Measurements from ENCODE around the gene EBF4.
"Not testable (repeated sequence)": the region's sequence is repeated elsewhere in the genome, so short reads cannot be mapped to it uniquely, and the experiment has no call there.

EBF4 gene

GRCh38 chr20:2672446-2672845 lies 20.1 kb upstream of the EBF4 start:
- no peak for DNase-seq

- no peak for DNase-seq
Observed at GRCh38 chr20:2673453-2673852, 19.1 kb upstream of the EBF4 start.

GRCh38 chr20:2680046-2680445 lies 12.5 kb upstream of the EBF4 start:
- no peak for DNase-seq

GRCh38 chr20:2682040-2682439 lies 10.5 kb upstream of the EBF4 start:
- not testable (repeated sequence) for DNase-seq

GRCh38 chr20:2684817-2685216 lies 7.8 kb upstream of the EBF4 start:
- DNase-seq = not testable (repeated sequence)

GRCh38 chr20:2687514-2687913 lies 5.1 kb upstream of the EBF4 start:
- DNase-seq = no peak

GRCh38 chr20:2688041-2688591 lies 4.5 kb upstream of the EBF4 start:
- peak; percentile 30 for DNase-seq

- DNase-seq = no peak
Observed at GRCh38 chr20:2690213-2690612, 2.4 kb upstream of the EBF4 start.

GRCh38 chr20:2690718-2691117 lies 1.9 kb upstream of the EBF4 start:
- no peak for DNase-seq

GRCh38 chr20:2691127-2691526 lies 1.5 kb upstream of the EBF4 start:
- no peak for DNase-seq

GRCh38 chr20:2691663-2692035 lies 931 bp upstream of the EBF4 start:
- DNase-seq = no peak

GRCh38 chr20:2692886-2693285 lies 306 bp downstream of the EBF4 start:
- DNase-seq = no peak

GRCh38 chr20:2693286-2694007 lies 867 bp downstream of the EBF4 start:
- no peak for DNase-seq

GRCh38 chr20:2694008-2694471 lies 1.5 kb downstream of the EBF4 start:
- DNase-seq = no peak

GRCh38 chr20:2694519-2694918 lies 1.9 kb downstream of the EBF4 start:
- DNase-seq = no peak

GRCh38 chr20:2695206-2695983 lies 2.8 kb downstream of the EBF4 start:
- no peak for DNase-seq

- DNase-seq = not testable (repeated sequence)
Observed at GRCh38 chr20:2695984-2696525, 3.5 kb downstream of the EBF4 start.

- no peak for DNase-seq
Observed at GRCh38 chr20:2696646-2697045, 4.1 kb downstream of the EBF4 start.

GRCh38 chr20:2697768-2698167 lies 5.2 kb downstream of the EBF4 start:
- no peak for DNase-seq

- no peak for DNase-seq
Observed at GRCh38 chr20:2698186-2698817, 5.7 kb downstream of the EBF4 start.

- DNase-seq = no peak
Observed at GRCh38 chr20:2698912-2699311, 6.3 kb downstream of the EBF4 start.

- no peak for DNase-seq
Observed at GRCh38 chr20:2699775-2700413, 7.3 kb downstream of the EBF4 start.
